Measurements from ENCODE around the gene LRP1.

LRP1 gene

GRCh38 chr12:57215065-57215464 lies 86.8 kb downstream of the LRP1 start:
- no peak for DNase-seq

GRCh38 chr12:57215668-57216013 lies 87.4 kb downstream of the LRP1 start:
- no peak for DNase-seq

GRCh38 chr12:57216014-57216911 lies 88.0 kb downstream of the LRP1 start, which contains the start of gene NXPH4:
NXPH4 (plus strand) TSS chr12:57216794; CDS start chr12:57216970, 176 bp downstream.
- DNase-seq: no peak

GRCh38 chr12:57216921-57217879 lies 88.9 kb downstream of the LRP1 start:
- no peak for DNase-seq

- DNase-seq: no peak
Measured at GRCh38 chr12:57218030-57218853, 90.0 kb downstream of the LRP1 start.

GRCh38 chr12:57219205-57219992 lies 91.1 kb downstream of the LRP1 start:
- DNase-seq: no peak

GRCh38 chr12:57219993-57220754 lies 91.9 kb downstream of the LRP1 start:
- no peak for DNase-seq

- no peak for DNase-seq
Measured at GRCh38 chr12:57220770-57221168, 92.5 kb downstream of the LRP1 start.

- no peak for DNase-seq
Measured at GRCh38 chr12:57221169-57221917, 93.1 kb downstream of the LRP1 start.

- DNase-seq: no peak
Measured at GRCh38 chr12:57222286-57223190, 94.3 kb downstream of the LRP1 start.

- DNase-seq: no peak
Measured at GRCh38 chr12:57223191-57224165, 95.2 kb downstream of the LRP1 start.

- DNase-seq: no peak
Measured at GRCh38 chr12:57224278-57224972, 96.1 kb downstream of the LRP1 start.

GRCh38 chr12:57224973-57225679 lies 96.8 kb downstream of the LRP1 start:
- no peak for DNase-seq

- no peak for DNase-seq
Measured at GRCh38 chr12:57225680-57226210, 97.5 kb downstream of the LRP1 start.

- DNase-seq: no peak
Measured at GRCh38 chr12:57226588-57227314, 98.5 kb downstream of the LRP1 start.
